NCI-H748 treated with DMSO at 0.1 percent for 48 hours (cell line): Measurements from ENCODE around the gene SH2D1A.
"Not testable (repeated sequence)": the region's sequence is repeated elsewhere in the genome, so short reads cannot be mapped to it uniquely, and the experiment has no call there.

ENCODE experiments used
- DNase-seq: peaks from one replicate; lab custom pipeline; 2025; lab: John Stamatoyannopoulos, UW

The SH2D1A gene

GRCh38 chrX:124346117-124346876, at the start of gene SH2D1A:
Gene SH2D1A (plus strand): TSS chrX:124346563. CDS start chrX:124346643, 80 bp downstream.
- DNase-seq: no peak

- not testable (repeated sequence) for DNase-seq
Observed at GRCh38 chrX:124299323-124299722, 47.0 kb upstream of the SH2D1A start.

- no peak for DNase-seq
Observed at GRCh38 chrX:124300405-124300804, 46.0 kb upstream of the SH2D1A start.

GRCh38 chrX:124307253-124307907, 39.0 kb upstream of the SH2D1A start:
- no peak for DNase-seq

- no peak for DNase-seq
Observed at GRCh38 chrX:124325732-124326131, 20.6 kb upstream of the SH2D1A start.

- DNase-seq: no peak
Observed at GRCh38 chrX:124328765-124329164, 17.6 kb upstream of the SH2D1A start.

- no peak for DNase-seq
Observed at GRCh38 chrX:124332481-124333424, 13.6 kb upstream of the SH2D1A start, which contains the start of gene TEX13D. Gene TEX13D (plus strand): TSS chrX:124332660. CDS start chrX:124332918, 258 bp downstream.

- no peak for DNase-seq
Observed at GRCh38 chrX:124333862-124334261, 12.5 kb upstream of the SH2D1A start.

- DNase-seq: not testable (repeated sequence)
Observed at GRCh38 chrX:124334555-124334954, 11.8 kb upstream of the SH2D1A start.

GRCh38 chrX:124335598-124335997, 10.8 kb upstream of the SH2D1A start:
- DNase-seq: no peak

GRCh38 chrX:124337916-124338315, 8.4 kb upstream of the SH2D1A start:
- DNase-seq: no peak

- DNase-seq: no peak
Observed at GRCh38 chrX:124338733-124339514, 7.4 kb upstream of the SH2D1A start.

- no peak for DNase-seq
Observed at GRCh38 chrX:124341396-124342132, 4.8 kb upstream of the SH2D1A start.

GRCh38 chrX:124342174-124342867, 4.0 kb upstream of the SH2D1A start:
- DNase-seq: no peak

GRCh38 chrX:124343016-124343415, 3.3 kb upstream of the SH2D1A start:
- no peak for DNase-seq

- DNase-seq: no peak
Observed at GRCh38 chrX:124344246-124344645, 2.1 kb upstream of the SH2D1A start.

GRCh38 chrX:124346877-124347241, 496 bp downstream of the SH2D1A start:
- DNase-seq: no peak

GRCh38 chrX:124347242-124347641, 879 bp downstream of the SH2D1A start:
- DNase-seq: no peak

GRCh38 chrX:124348182-124348581, 1.8 kb downstream of the SH2D1A start:
- DNase-seq: no peak

- no peak for DNase-seq
Observed at GRCh38 chrX:124348885-124349453, 2.6 kb downstream of the SH2D1A start.
